ENCODE measurements around the gene SIPA1L3.

GRCh38 chr19:37999309-38000213 lies 92.6 kb downstream of the SIPA1L3 start:
- TF ChIP-seq REST (IDR thresholded peaks at IDR 0.05; ENCODE audit: insufficient read depth in 1 of 2, low read depth in 2 of 2, low read length in 1 of 2) (no peak), POLR2AphosphoS5 (IDR thresholded peaks at IDR 0.05; ENCODE audit: low read depth, low read length) (no peak), TCF7L2 (IDR thresholded peaks at IDR 0.05; ENCODE audit: low read depth, low read length) (no peak), SIN3A (IDR thresholded peaks at IDR 0.05; ENCODE audit: borderline replicate concordance, insufficient read depth, low read depth, low read length) (no peak)
- TF ChIP-seq, protein P1, sequence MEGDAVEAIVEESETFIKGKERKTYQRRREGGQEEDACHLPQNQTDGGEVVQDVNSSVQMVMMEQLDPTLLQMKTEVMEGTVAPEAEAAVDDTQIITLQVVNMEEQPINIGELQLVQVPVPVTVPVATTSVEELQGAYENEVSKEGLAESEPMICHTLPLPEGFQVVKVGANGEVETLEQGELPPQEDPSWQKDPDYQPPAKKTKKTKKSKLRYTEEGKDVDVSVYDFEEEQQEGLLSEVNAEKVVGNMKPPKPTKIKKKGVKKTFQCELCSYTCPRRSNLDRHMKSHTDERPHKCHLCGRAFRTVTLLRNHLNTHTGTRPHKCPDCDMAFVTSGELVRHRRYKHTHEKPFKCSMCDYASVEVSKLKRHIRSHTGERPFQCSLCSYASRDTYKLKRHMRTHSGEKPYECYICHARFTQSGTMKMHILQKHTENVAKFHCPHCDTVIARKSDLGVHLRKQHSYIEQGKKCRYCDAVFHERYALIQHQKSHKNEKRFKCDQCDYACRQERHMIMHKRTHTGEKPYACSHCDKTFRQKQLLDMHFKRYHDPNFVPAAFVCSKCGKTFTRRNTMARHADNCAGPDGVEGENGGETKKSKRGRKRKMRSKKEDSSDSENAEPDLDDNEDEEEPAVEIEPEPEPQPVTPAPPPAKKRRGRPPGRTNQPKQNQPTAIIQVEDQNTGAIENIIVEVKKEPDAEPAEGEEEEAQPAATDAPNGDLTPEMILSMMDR (IDR thresholded peaks at IDR 0.05) = no peak

Data from Panc1 (cell line).